Heart right ventricle (tissue), 16 donors: Measurements from ENCODE around the gene DEAF1. TPM values are rescaled to one million over a fixed set of nuclear protein-coding genes. Genes with fewer than 3 reads are reported as not detected.
A peak's percentile ranks its signal among the peaks of the same experiment; 100 is the strongest.

Experiments used
- ATAC-seq, 8 donors: fragments of 200-7000 bp; cut with Tn5 transposase; one replicate each; pipeline ENCODE4 v1.9.1; 2020; ENCODE audit warnings: mild to moderate bottlenecking in 8 of 8, moderate library complexity in 8 of 8, moderate number of reproducible peaks in 1 of 8
- DNase-seq, 2 donors: peaks; one replicate each; pipeline ENCODE4 v3.0.0-alpha.2; 2020
- H3K27ac ChIP-seq, 10 donors: fragments of 200-600 bp; sonication (generic) in 2 of 10; one replicate each; pipeline versions ENCODE4 v1.5.0 to v1.8.0; 2020 to 2022; ENCODE audit warnings: mild to moderate bottlenecking in 3 of 10
- H3K27me3 ChIP-seq, 7 donors: fragments of 200-600 bp; one replicate each; pipeline ENCODE4 v1.8.0; 2021 to 2022; ENCODE audit warnings: mild to moderate bottlenecking in 2 of 7
- H3K36me3 ChIP-seq, 9 donors: fragments of 200-600 bp; sonication (generic) in 1 of 9; one replicate each; pipeline versions ENCODE4 v1.5.0 to v1.8.0; 2020 to 2022; ENCODE audit warnings: mild to moderate bottlenecking in 2 of 9
- H3K4me1 ChIP-seq, 9 donors: fragments of 200-600 bp; sonication (generic) in 1 of 9; one replicate each; pipeline versions ENCODE4 v1.5.0 to v1.8.0; 2020 to 2022; ENCODE audit warnings: mild to moderate bottlenecking in 4 of 9
- H3K4me3 ChIP-seq, 10 donors: fragments of 200-600 bp; sonication (generic) in 2 of 10; one replicate each; pipeline versions ENCODE4 v1.5.0 to v1.8.0; 2020 to 2022; ENCODE audit warnings: mild to moderate bottlenecking in 7 of 10, moderate library complexity in 2 of 10
- H3K9me3 ChIP-seq, 11 donors: fragments of 200-600 bp in 10 of 11; sonication (generic) in 2 of 11; one replicate each; pipeline versions ENCODE4 v1.5.0 to v1.8.0; 2013 to 2022; ENCODE audit warnings: mild to moderate bottlenecking in 2 of 11, control low read depth in 1 of 11, moderate library complexity in 1 of 11
- CTCF ChIP-seq, 9 donors: fragments of 200-600 bp; sonication (generic) in 2 of 9; IDR thresholded peaks; one replicate each; pipeline versions ENCODE4 v1.5.0 to v1.8.0; 2021 to 2022; ENCODE audit warnings: antibody characterized with exemption in 9 of 9, mild to moderate bottlenecking in 5 of 9, moderate library complexity in 1 of 9
- WGBS, 2 donors: extraction: QIAGEN DNeasy Blood & Tissue Kit; methylation state at CpG; one replicate each; pipeline ENCODE4 v1.1.7; 2013; ENCODE audit warnings: inconsistent platforms in 1 of 2; 5-methylcytosine and 5-hydroxymethylcytosine counted together
- intact Hi-C, 10 donors: fragments of 100-400 bp; cut with DNase I; formaldehyde crosslinking; loops; one replicate each; pipeline versions ENCODE4 v1.11.1 to v1.14.2; 2022
- polyA plus RNA-seq, 2 donors: library from polyadenylated mRNA; stranded (reverse); fragments of 200-250 nt; gene quantifications; one replicate each; pipeline ENCODE4 v1.2.3, GENCODE V29; 2013
- total RNA-seq, 10 donors: library from RNA; stranded (reverse); fragmentation: NEBNext Ultra II Directional in 3 of 10; extraction: Animal tissue kit (Norgen Biotek cat#: 25700) in 3 of 10; gene quantifications; one replicate each; pipeline versions ENCODE4 v1.2.1 to v1.2.4, GENCODE V29; 2021 to 2023
- donor health status: Arrhythmogenic right ventricular cardiomyopathy.
- donor health status: ischemic (EF 13 %, LVEDD 7.1; RV severe dilation, severe dysfunction).
- donor health status: healthy with polysubstance abuse.
- donor health status: DM: no; HTN: yes; CAD: no.
- donor health status: DM: no; HTN: no; CAD: no.
- donor health status: ischemic (EF 25% LVEDD 6.9; RV normal size, moderate dysfunction).
- donor health status: ischemic (EF 25% LVEDD 5.7; RV mildly dilated, moderate dysfunction).
- donor health status: healthy.
- donor health status: DM: yes; HTN: yes; CAD: no.
- donor health status: Ischemic cardiomyopathy.
- donor health status: ischemic (EF 35%, LVEDD 5.7; RV mildly dilated, moderate dysfunction).
- donor health status: nonischemic (EF 11% LVEDD 7.7; RV severe dilation, severe dysfunction).
- donor health status: DM: yes; HTN: yes; CAD: no.
- donor health status: PGD.
- donor health status: ischemic (EF 29% LVEDD 5.4; RV normal size, mild dysfunction).
- donor health status: nonischemic (EF 23%, LVEDD 6.1; RV moderate dilation, normal function).

DEAF1 gene
- total and polyA plus RNA-seq, 12 donors: 11.0 to 39.9 (median 17.0) TPM

GRCh38 chr11:665062-665703 lies 29.8 kb downstream of the DEAF1 start:
- peaks cover 0 to 23% (median 8%) of the 10 kb centered on the region in 9 donors for H3K4me1 ChIP-seq
- H3K36me3 ChIP-seq: peaks cover 0 to 76% (median 0%) of the 10 kb centered on the region in 9 donors
- no peak for TF ChIP-seq CTCF (IDR thresholded peaks at IDR 0.05)
- peak overlapping the region in 5 of 10 donors; percentile 10 to 52 (median 44) for H3K27ac ChIP-seq
- ATAC-seq: peak in 3 of 8 donors; percentile 17 to 39 (median 26)
- no peaks in the 10 kb centered on the region for H3K9me3 ChIP-seq
- H3K27me3 ChIP-seq: no peaks in the 10 kb centered on the region
- no peak overlapping the region for H3K4me3 ChIP-seq
- DNase-seq: no peak
- 77 to 84% methylated on average over 14 of the region's 15 CpGs for WGBS, 2 donors
- intact Hi-C loops: loop anchor here in 1 of 10 donors (10.0 kb wide), 1 partner anchor 60 kb away; no protein-coding TSS in a partner anchor

- WGBS, 2 donors: 59 to 63% methylated on average over 15 of the region's 15 CpGs
These were observed 32.2 kb downstream of the DEAF1 start for GRCh38 chr11:662689-663274.

GRCh38 chr11:660681-661444 lies 34.2 kb downstream of the DEAF1 start:
- H3K36me3 ChIP-seq: peaks cover 0 to 81% (median 0%) of the 10 kb centered on the region in 9 donors
- peak in 2 of 8 donors; percentile 12 to 43 for ATAC-seq

More at GRCh38 chr11:662689-663274, 32.2 kb downstream of the DEAF1 start:
- intact Hi-C loops: loop anchor here (2.0 to 10.0 kb wide), 4 partner anchors 60 to 65 kb away; no protein-coding TSS in a partner anchor
- peak in 7 of 8 donors; percentile 45 to 80 (median 66) for ATAC-seq
- H3K4me3 ChIP-seq: no peak overlapping the region
- no peaks in the 10 kb centered on the region for H3K9me3 ChIP-seq
- DNase-seq: peak; percentile 47 to 65
- H3K36me3 ChIP-seq: peaks cover 0 to 80% (median 0%) of the 10 kb centered on the region in 9 donors
- no peaks in the 10 kb centered on the region for H3K27me3 ChIP-seq
- peak in 8 of 9 donors; percentile 61 to 82 (median 75) for TF ChIP-seq CTCF (IDR thresholded peaks at IDR 0.05)
- no peak overlapping the region for H3K27ac ChIP-seq
- peaks cover 0 to 23% (median 8%) of the 10 kb centered on the region in 9 donors for H3K4me1 ChIP-seq

More at GRCh38 chr11:660681-661444, 34.2 kb downstream of the DEAF1 start:
- no peak overlapping the region for H3K4me3 ChIP-seq
- WGBS, 2 donors: 81 to 83% methylated on average over 19 of the region's 19 CpGs
- no peak for DNase-seq
- H3K4me1 ChIP-seq: peaks cover 0 to 19% (median 6%) of the 10 kb centered on the region in 9 donors
- intact Hi-C loops: loop anchor here in 7 of 10 donors (5.0 to 10.0 kb wide), 3 partner anchors 61 to 66 kb away; no protein-coding TSS in a partner anchor
- H3K9me3 ChIP-seq: no peaks in the 10 kb centered on the region
- no peaks in the 10 kb centered on the region for H3K27me3 ChIP-seq
- H3K27ac ChIP-seq: peak overlapping the region in 1 of 10 donors; percentile 10
- no peak for TF ChIP-seq CTCF (IDR thresholded peaks at IDR 0.05)
